GM19438 (cell line): ENCODE measurements around the gene C16orf90.

Source experiments
- ATAC-seq: cut with Tn5 transposase; IDR thresholded peaks from one replicate; pipeline ENCODE4 v1.9.1; 2021; ENCODE audit warnings: low read depth; ENCODE audit not compliant: unreplicated experiment

Gene C16orf90

DNA sequence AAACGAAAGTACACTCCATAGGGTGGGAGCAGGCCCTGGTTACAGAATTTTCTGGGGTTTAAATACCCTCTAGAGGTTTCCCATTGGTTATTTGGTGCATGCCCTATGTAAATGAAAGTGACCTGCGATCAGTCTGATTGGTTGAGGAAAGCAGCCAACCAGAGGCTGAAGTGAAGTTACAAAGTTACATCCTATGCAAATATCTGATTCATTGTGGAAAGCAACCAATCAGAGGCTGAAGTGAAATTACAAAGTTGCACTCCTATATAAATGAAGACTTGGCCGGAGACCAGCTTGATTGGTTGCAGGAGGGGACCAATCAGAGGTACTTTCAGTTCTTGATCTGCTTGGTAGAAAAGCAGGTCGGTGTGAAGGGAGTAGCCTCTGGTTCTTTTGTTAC is 27.4 kb downstream of the C16orf90 start:
- ATAC-seq = no peak

DNA sequence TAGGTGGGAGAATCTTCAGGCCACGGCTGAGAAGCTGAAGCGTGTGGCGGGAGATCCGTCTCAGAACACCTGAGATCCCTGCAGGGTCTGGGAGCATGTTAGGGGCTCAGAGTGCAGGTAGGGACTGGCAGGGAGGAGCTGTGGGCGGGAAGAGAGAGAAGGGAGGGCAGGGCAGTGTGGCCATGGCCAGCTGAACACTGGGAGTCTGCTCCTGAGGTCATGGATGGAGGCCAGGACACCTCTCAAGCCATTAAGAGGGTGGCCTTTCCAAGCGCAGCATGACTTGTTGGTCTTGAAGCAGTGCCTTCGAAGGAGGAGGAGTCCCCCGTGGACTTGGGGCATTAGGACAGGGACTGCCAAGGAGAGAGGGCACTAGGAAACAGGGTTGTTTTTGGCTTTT is 28.1 kb downstream of the C16orf90 start:
- no peak for ATAC-seq

DNA sequence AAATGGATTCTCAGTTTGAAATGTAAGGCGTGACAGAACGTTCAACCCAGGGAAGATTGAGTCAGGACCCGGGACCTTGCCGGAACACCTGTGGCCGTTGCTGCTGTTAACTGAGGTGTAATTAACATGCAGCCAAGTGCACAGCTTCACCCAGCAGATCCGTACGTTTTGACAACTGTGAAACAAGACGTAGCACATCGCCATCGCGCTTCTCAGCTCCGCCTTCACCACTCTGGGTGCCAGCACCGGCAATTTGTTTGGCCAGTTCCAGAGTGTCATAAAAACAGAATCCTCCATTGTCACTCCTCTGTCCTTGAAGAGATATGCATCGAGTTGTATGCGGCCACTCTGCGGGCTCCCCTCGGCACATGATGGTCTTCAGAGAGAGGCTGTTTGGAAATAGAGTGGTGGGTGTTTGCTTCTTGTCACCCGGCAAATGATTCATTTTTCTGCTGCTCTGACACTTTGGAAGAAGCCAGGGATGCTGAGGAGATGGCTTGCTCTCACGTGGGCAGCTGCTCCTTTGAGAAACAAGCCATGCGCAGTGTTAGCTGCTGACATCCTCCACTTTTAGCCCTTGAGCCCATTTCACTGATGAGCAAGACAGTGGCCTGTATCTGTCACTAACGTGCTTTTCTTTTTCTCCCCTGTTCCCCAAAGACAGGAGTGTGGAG is 29.2 kb downstream of the C16orf90 start:
- no peak for ATAC-seq

DNA sequence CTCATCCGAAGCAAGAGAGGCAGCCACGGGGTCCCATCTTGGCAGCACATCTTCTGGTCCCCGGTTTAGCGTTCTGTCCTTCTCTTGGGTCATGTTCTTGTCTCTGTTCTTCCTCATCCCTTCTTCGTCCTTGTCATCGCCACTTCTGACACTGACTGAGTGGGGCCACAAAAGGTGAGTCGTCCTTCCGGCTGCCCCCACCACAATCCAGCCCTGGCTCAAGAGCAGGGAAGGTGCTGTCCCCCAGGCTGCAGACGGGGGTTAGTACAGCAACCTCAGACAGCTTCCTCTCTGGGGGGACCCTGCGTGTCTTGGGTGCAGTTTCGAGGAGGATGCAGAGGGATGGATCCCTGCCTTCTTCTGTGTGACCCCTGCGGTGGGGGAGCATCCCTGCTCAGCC is 30.0 kb downstream of the C16orf90 start:
- no peak for ATAC-seq

DNA sequence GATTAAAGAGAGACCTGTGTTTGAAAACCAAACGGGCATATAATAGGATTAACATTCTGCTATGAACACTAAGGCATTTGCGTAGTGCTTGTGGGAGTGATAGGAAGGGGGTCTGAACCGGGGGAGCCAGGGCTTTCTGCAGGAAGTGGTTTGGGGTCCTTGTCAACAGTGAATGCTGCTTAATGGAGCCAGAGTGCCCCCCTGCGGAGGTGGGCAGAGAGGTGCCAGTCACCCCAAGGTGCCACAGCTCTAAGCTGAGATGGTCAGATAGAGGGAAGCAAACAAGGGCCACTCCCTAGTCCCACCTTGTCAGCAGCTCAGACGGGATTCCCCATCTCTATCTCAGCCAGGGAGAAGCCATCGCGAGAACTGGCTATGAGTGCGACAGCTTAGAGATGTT is 34.1 kb downstream of the C16orf90 start:
- no peak for ATAC-seq

DNA sequence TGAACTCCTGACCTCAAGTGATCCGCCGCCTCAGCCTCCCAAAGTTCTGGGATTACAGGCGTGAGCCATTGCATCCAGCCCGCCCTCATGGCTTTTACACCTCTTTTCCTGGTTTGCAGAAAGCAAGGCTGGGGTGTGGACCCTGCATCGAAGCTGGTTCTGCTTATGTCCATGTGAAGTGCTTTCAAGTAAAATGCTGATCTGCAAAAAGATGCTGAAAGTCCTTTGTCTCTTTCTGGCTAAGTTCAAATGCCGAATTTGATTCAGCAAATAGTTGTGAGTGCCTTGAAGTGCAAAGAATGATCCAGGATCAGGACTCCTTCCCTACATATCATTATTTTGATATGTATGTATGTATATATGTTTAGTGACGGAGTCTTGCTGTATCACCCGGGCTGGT is 34.7 kb downstream of the C16orf90 start:
- no peak for ATAC-seq

DNA sequence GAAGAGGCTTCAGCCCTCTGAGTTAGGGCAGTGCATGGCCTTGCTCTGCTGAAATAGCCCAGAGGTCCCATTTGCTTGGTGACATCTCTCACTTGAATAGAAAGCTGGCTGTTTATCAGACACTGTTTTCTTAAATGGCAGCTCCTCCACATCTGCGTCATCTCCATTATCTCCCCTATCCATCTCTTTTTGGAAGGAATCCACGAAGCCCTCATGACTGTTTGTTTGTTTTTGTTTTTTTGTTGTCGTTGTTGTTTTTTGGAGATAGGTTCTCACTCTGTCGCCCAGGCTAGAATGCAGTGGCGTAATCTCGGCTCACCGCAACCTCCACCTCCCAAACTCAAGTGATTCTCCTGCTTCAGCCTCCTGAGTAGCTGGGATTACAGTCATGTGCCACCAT is 35.2 kb downstream of the C16orf90 start:
- no peak for ATAC-seq

DNA sequence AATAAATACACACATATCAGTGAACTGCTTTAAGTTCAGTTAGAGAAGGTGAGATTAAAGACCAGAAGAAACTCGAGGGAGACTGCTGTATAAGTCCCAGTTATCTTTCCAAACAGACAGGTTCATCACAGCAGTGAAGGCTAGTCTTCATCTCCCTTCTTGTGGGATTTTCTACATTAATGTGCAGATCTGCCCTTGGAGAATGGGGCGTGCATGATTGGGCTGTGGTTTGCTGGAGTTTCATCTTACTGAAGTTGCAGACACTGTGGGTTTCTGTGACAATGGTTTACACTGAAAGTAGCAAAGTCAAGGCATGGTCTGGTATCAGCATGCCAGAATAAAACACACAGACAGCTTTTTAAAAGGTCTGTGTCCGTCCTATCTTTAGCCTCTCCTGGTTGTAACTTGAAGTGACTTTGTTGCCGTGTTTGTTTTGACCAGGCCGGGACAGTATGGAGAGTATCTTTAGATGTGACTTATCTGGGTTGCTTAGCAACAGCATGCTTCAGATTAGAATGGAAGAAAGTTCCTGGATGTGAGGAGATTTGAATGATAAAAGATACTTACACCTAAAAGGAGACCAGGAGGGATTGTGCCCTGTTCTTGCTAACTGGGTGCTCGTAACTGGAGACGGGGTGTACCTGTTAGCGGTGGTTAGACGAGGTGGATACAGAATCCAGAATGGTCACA is 35.7 kb downstream of the C16orf90 start:
- ATAC-seq = no peak

DNA sequence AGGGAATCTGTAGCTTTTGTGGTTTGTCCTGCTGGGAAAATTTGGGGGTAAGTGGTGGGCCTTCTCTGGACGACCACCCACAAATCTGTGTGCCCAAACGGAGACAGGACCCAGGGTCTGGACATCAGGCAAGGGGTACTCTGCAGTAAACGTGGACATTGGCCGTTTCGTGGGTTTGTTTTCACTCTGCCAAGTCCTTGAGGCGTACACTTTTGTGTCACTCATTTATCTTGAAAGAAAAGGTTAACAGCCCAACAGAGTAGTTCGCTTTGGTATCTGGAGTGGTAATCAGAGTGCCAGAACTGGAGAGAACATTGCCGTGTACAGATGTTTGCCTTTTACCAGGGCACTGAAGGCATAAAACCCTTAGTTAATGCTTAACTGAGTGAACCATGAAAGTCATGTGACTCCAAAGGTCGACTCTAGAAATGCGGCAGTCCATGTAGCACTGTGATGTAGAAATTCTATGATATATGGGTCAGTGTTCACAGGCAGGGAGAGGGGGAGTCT is 36.4 kb downstream of the C16orf90 start:
- ATAC-seq = peak; percentile 45

DNA sequence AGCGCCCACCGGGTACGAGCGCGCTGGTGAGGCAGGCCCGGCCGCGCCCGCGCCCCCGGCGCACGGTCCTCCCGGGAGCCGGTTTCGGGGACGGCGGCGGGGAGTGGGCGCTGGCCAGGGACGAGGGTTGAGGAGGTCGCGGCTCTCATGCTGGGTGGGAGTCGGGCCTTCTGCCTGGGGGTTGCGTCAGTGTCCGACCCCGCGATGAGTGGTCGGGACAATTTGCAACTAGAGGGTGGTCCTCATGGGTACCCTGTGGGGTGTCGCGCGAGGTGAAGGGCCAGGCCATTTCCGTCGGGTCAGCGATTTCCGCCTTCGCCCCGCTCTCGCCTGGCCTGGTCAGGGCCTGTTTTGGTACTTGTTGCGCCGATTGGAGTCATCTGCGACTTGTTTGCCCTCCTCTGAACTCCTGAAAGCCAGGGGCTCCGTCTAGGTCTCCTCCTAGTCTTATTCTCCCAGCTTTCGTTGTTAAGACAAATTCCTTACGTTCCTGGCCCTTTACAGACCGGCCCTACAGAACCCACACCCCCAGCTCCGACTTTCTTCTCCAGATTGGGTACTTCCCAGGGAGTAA is 36.9 kb downstream of the C16orf90 start:
- ATAC-seq = peak; percentile 6

DNA sequence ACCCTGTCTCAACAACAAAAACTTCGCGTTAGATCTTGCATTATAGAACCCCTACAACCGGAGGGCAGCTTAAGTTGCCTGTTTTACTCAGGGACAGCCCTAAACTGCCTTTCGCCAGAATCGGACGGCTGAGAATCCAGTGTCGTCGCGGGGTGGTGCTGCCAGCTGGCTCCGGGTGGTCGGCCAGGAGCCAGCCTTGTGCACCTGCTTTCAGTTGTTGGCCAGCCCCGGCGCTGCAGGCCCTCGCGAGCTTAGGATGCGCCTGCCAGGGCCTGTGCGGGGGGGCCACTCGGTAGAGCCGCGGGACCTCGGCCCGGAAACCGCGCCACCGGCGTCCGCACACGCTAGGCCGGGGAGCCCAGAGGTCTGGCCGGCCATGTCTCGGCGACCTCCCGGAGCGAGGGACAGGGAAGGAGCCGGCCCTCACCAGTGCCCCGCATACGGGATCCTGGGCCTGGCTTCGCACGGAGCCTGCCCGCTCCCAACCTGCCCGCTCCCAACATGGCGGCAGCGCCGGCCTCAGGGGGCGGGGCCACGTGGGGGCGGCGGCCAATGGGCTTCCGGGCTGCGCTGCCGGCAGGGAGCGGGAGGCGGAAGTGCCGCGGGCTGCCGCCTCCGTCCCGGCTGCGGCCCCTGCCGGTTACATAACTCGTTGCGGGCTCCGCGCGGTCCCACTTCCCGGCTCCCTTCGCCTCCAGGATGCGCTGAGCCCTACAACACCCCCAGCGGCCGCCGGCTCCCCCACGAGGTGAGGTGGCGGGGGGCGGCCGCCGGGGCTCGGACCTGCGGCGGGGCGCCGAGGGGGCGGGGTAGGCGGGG is 37.6 kb downstream of the C16orf90 start:
- ATAC-seq = peak; percentile 68

DNA sequence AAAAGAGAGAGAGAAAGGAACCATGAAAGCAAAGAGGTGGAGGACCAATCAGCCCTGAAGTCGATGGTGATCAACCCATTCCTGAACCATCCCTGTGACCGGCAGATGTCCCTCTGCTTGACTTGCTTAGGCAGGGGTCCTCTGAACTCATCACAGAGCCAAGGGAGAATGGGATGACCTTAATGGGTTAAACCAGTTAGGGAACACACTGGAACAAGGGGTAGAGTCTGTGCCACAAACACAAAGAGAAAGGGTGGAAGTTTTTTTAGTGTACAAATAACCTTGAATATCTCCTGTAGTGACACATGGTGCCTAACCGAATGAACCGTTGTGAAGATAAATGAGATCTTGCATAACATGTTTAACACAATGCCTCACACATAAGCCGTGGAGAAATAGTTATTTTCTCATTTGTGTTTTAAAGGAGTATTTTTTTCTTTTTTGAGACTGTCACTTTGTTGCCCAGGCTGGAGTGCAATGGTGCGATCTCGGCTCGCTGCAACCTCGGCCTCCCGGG is 40.6 kb downstream of the C16orf90 start:
- no peak for ATAC-seq

DNA sequence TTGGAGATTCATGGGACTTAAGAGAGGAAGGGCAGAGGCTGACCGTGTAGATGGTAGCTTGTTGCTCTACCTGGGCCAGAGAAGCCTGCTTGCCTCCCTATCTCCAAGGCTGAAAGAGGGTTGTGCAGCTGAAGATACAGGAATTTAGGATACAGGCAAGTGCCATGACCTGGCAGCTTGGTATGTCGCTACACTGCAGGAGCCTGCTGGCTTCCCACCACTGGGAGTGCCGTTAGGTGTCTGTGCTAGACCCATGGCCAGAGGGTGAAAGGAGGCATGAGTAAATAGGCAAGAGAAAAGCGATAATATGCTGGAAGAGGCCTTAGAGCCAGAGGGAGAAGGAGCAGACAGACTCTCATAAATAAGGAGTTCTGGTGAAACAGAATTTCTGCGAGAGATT is 41.2 kb downstream of the C16orf90 start:
- no peak for ATAC-seq

DNA sequence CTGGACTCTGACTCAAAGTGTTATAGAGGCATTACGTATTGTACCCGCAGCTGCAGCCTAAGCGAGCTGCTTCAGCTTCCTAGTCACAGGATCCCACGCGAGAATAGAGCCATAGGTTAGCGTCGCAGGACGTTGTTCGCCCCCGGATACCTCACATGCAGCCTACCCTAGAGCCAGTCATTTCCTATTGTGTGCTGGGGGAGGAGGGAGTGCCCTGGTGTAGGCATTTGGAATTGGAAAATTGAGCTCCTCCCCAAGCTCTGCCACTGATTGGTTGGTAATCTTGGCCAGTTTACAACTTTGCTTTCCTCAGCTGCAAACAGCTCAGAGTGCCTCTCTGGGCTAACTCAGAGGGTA is 51.3 kb downstream of the C16orf90 start:
- ATAC-seq = no peak
